HG02970 (cell line): ENCODE measurements around the gene ADAMTS2.

Experiments used
- ATAC-seq: cut with Tn5 transposase; IDR thresholded peaks from one replicate; pipeline ENCODE4 v1.9.1; 2021; ENCODE audit warnings: mild to moderate bottlenecking, moderate library complexity, moderate number of reproducible peaks; ENCODE audit not compliant: unreplicated experiment, low FRiP score

Gene ADAMTS2

DNA sequence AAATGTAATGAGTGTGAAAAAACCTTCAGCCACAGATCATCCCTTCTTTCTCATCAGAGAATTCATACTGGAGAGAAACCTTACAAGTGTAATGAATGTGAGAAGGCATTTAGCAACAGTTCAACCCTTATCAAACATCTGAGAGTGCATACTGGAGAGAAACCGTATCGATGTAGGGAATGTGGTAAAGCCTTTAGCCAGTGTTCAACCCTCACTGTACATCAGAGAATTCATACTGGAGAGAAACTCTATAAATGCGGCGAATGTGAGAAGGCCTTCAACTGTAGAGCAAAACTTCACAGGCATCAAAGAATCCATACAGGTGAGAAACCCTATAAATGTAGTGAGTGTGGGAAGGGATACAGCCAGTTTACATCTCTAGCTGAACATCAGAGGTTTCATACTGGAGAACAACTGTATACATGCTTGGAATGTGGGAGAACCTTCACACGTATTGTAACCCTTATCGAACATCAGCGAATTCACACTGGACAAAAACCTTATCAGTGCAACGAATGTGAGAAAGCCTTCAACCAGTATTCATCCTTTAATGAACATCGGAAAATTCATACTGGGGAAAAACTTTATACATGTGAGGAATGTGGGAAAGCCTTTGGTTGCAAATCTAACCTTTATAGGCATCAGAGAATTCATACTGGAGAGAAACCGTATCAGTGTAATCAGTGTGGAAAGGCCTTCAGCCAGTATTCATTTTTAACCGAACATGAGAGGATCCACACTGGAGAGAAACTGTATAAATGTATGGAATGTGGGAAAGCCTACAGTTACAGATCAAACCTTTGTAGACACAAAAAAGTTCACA, 265.9 kb downstream of the ADAMTS2 start:
- no peak for ATAC-seq

DNA sequence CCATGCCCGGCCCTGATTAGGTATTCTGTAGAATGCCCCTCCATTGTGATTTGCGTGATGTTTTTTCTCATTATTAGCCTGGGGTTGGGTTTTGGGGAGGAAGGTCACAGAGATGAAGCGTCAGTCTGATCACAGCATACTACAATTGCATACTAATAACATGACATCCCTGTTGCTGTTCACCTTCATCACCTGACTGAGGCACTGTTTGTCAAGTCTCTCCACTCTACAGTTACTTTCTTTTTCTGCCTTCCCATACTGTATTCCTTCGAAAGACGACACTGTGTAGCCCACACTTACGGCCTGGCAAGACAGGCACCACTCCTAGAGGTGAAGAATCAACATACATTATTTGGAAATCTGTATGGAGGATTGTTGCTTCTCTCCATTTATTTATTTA, 279.6 kb downstream of the ADAMTS2 start:
- ATAC-seq = no peak

DNA sequence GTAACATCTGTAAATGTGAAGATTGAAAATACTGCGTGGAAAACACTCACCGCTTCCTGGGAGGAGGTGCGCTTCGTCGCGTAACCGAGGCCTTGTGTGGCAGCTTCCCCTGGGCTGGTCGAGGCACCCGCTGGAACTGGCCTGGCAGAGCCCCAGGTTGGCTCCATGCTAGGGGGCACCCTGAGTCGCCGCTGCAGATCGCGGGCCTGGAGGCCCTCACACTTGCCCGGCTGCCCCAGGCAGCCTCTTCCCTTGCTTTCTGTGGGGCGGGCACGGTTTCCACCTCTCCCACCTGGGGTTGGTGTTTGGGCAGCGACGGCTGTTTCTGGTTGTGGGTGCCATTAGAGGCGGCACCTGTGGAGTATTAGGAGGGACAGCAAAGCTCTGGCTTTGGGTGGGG, 284.2 kb downstream of the ADAMTS2 start:
- ATAC-seq = no peak
